HepG2 (cell line): ENCODE results near the gene REP15. TPM values are rescaled to one million over a fixed set of nuclear protein-coding genes. Genes with fewer than 3 reads are reported as not detected.
A peak's percentile ranks its signal among the peaks of the same experiment; 100 is the strongest.

ENCODE experiments used
- ATF3 ChIP-seq: sonication (generic); formaldehyde crosslinking; IDR thresholded peaks from 2 replicates; pipeline ENCODE4 v1.4.0; 2020; ENCODE audit warnings: missing genetic modification reagents
- POLR2G ChIP-seq: fragments of 200-400 bp; formaldehyde crosslinking; IDR thresholded peaks from 2 replicates; pipeline ENCODE4 v1.6.1; 2018; ENCODE audit warnings: mild to moderate bottlenecking, low read depth, low read length, moderate library complexity
- RNF219 ChIP-seq: sonication (generic); formaldehyde crosslinking; IDR thresholded peaks from 2 replicates; pipeline ENCODE4 v1.5.0; 2020; ENCODE audit warnings: mild to moderate bottlenecking, missing genetic modification reagents
- ZNF142 ChIP-seq: sonication (generic); formaldehyde crosslinking; IDR thresholded peaks from 2 replicates; pipeline ENCODE4 v1.4.0; 2020; ENCODE audit warnings: missing genetic modification reagents
- ZNF407 ChIP-seq: sonication (generic); formaldehyde crosslinking; IDR thresholded peaks from one replicate; pipeline ENCODE4 v1.5.1; 2020; ENCODE audit warnings: mild to moderate bottlenecking, missing genetic modification reagents; ENCODE audit errors: not compliant biosample characterization
- ZNF576 ChIP-seq: sonication (generic); formaldehyde crosslinking; IDR thresholded peaks from 2 replicates; pipeline ENCODE4 v1.4.0; 2020; ENCODE audit warnings: mild to moderate bottlenecking, missing genetic modification reagents
- ZNF800 ChIP-seq: sonication (generic); formaldehyde crosslinking; IDR thresholded peaks from 2 replicates; pipeline ENCODE4 v1.4.0; 2020; ENCODE audit warnings: missing genetic modification reagents
- polyA plus RNA-seq, 8 experiments: library from polyadenylated mRNA; depleted of rRNA in 3 of 8; stranded (reverse) in 7 of 8; unstranded in 1 of 8; fragments of >200 nt; fragmentation: Illumina TruSeq in 4 of 8; extraction: Trizol in 4 of 8; gene quantifications; 2 replicates each; pipeline versions ENCODE4 v1.2.1 to v1.2.3, GENCODE V29; 2011 to 2016; ENCODE audit warnings: low read depth in 4 of 8, missing spikeins in 1 of 8, mixed read lengths in 1 of 8; ENCODE audit not compliant: insufficient read depth in 1 of 8
- total RNA-seq, 5 experiments: library from RNA; depleted of rRNA; stranded (reverse); fragments of >200 nt; fragmentation: Illumina TruSeq; extraction: Trizol; gene quantifications; 2 replicates each; pipeline ENCODE4 v1.2.3, GENCODE V29; 2016; ENCODE audit warnings: low read depth in 1 of 5

The REP15 gene
- total and polyA plus RNA-seq, 2 of the 13 experiments (the other 11 are each of a cell fraction or from before 2014, with no cell fraction given): 0.12 to 0.64 TPM

- TF ChIP-seq ZNF142 (CRISPR knock-in tag): no peak
- TF ChIP-seq ZNF800 (CRISPR knock-in tag): 0 out of 2 replicates have a peak, but pooled peaks have one; percentile 22
- no peak for TF ChIP-seq POLR2G
- TF ChIP-seq ZNF576: no peak
- no peak for TF ChIP-seq RNF219 (CRISPR knock-in tag)
- no peak for TF ChIP-seq ATF3 (CRISPR knock-in tag)
- no peak for TF ChIP-seq ZNF407 (CRISPR knock-in tag)
Measured at GRCh38 chr12:27696864-27697564, 767 bp downstream of the REP15 start (continued).
